K562 (cell line): ENCODE data around the gene HRH3.

Source experiments
- BACH1 ChIP-seq: fragments of 200-800 bp; sonication (Bioruptor generic); IDR thresholded peaks from 2 replicates; pipeline ENCODE4 v1.6.1; 2016; ENCODE audit warnings: missing genetic modification characterization, missing compliant biosample characterization
- ELK1 ChIP-seq: sonication (generic); formaldehyde crosslinking; IDR thresholded peaks from 2 replicates; pipeline ENCODE4 v1.8.1; 2022; ENCODE audit warnings: missing genetic modification reagents
- HCFC1 ChIP-seq: IDR thresholded peaks from 2 replicates; pipeline ENCODE4 v1.6.1; 2012; ENCODE audit warnings: low read depth, low read length, improper control_type of control experiment
- NCOA4 ChIP-seq: fragments of 450-650 bp; IDR thresholded peaks from 2 replicates; pipeline ENCODE4 v1.6.1; 2018; ENCODE audit warnings: mild to moderate bottlenecking; ENCODE audit not compliant: partially characterized antibody
- TBP ChIP-seq: optimal IDR thresholded peaks from 2 replicates; pipeline ENCODE3; 2011; ENCODE audit warnings: low read depth, low read length, improper control_type of control experiment
- TF ChIP-seq, protein P1 (sequence below): sonication (generic); formaldehyde crosslinking; IDR thresholded peaks from 2 replicates; pipeline ENCODE4 v1.8.0; 2023; ENCODE audit warnings: mild to moderate bottlenecking, missing genetic modification reagents

GRCh38 chr20:62258499-62259293, 38.6 kb upstream of the HRH3 start:
- TF ChIP-seq HCFC1 (no peak), NCOA4 (no peak), TBP (no peak), BACH1 (tag) (no peak), ELK1 (CRISPR knock-in tag) (no peak)
- TF ChIP-seq, protein P1, sequence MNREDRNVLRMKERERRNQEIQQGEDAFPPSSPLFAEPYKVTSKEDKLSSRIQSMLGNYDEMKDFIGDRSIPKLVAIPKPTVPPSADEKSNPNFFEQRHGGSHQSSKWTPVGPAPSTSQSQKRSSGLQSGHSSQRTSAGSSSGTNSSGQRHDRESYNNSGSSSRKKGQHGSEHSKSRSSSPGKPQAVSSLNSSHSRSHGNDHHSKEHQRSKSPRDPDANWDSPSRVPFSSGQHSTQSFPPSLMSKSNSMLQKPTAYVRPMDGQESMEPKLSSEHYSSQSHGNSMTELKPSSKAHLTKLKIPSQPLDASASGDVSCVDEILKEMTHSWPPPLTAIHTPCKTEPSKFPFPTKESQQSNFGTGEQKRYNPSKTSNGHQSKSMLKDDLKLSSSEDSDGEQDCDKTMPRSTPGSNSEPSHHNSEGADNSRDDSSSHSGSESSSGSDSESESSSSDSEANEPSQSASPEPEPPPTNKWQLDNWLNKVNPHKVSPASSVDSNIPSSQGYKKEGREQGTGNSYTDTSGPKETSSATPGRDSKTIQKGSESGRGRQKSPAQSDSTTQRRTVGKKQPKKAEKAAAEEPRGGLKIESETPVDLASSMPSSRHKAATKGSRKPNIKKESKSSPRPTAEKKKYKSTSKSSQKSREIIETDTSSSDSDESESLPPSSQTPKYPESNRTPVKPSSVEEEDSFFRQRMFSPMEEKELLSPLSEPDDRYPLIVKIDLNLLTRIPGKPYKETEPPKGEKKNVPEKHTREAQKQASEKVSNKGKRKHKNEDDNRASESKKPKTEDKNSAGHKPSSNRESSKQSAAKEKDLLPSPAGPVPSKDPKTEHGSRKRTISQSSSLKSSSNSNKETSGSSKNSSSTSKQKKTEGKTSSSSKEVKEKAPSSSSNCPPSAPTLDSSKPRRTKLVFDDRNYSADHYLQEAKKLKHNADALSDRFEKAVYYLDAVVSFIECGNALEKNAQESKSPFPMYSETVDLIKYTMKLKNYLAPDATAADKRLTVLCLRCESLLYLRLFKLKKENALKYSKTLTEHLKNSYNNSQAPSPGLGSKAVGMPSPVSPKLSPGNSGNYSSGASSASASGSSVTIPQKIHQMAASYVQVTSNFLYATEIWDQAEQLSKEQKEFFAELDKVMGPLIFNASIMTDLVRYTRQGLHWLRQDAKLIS = no peak
